HEK293 (cell line): ENCODE data around the gene TAF1A.

Experiments used
- CTCF ChIP-seq: fragments of 450-650 bp; formaldehyde crosslinking; IDR thresholded peaks from 2 replicates; pipeline ENCODE4 v1.5.1; 2016; ENCODE audit warnings: missing biosample characterization, missing genetic modification characterization
- REST ChIP-seq: fragments of 450-650 bp; formaldehyde crosslinking; IDR thresholded peaks from 2 replicates; pipeline ENCODE4 v1.5.1; 2016; ENCODE audit warnings: missing biosample characterization, missing genetic modification characterization
- ZBTB7A ChIP-seq: fragments of 450-650 bp; formaldehyde crosslinking; IDR thresholded peaks from 2 replicates; pipeline ENCODE4 v1.5.1; 2016; ENCODE audit warnings: low read depth, missing biosample characterization, missing genetic modification characterization
- ZNF132 ChIP-seq: fragments of 450-650 bp; formaldehyde crosslinking; IDR thresholded peaks from 2 replicates; pipeline ENCODE4 v1.5.1; 2017; ENCODE audit warnings: missing biosample characterization, missing genetic modification characterization, borderline replicate concordance
- ZNF335 ChIP-seq: fragments of 450-650 bp; formaldehyde crosslinking; conservative IDR thresholded peaks from 2 replicates; pipeline ENCODE4 v1.5.1; 2016; ENCODE audit warnings: missing biosample characterization, missing genetic modification characterization
- ZNF449 ChIP-seq: fragments of 450-650 bp; formaldehyde crosslinking; IDR thresholded peaks from 2 replicates; pipeline ENCODE4 v1.5.1; 2017; ENCODE audit warnings: missing biosample characterization, mild to moderate bottlenecking, missing genetic modification characterization, moderate library complexity
- ZNF558 ChIP-seq: fragments of 450-650 bp; formaldehyde crosslinking; IDR thresholded peaks from 2 replicates; pipeline ENCODE4 v1.5.1; 2016; ENCODE audit warnings: missing biosample characterization, missing genetic modification characterization
- ZNF785 ChIP-seq: fragments of 450-650 bp; formaldehyde crosslinking; IDR thresholded peaks from 2 replicates; pipeline ENCODE4 v1.5.1; 2016; ENCODE audit warnings: missing biosample characterization, missing genetic modification characterization
- ZSCAN30 ChIP-seq: fragments of 450-650 bp; IDR thresholded peaks from 2 replicates; pipeline ENCODE4 v1.5.1; 2018; ENCODE audit warnings: missing biosample characterization, mild to moderate bottlenecking, missing genetic modification characterization, moderate library complexity
- TF ChIP-seq, protein P1 (sequence below): fragments of 450-650 bp; formaldehyde crosslinking; IDR thresholded peaks from 2 replicates; pipeline ENCODE4 v1.5.1; 2016; ENCODE audit warnings: missing biosample characterization, missing genetic modification characterization
- TF ChIP-seq, protein P2 (sequence below): fragments of 450-650 bp; formaldehyde crosslinking; IDR thresholded peaks from 2 replicates; pipeline ENCODE4 v1.5.1; 2016; ENCODE audit warnings: missing biosample characterization, missing genetic modification characterization
- TF ChIP-seq, protein P3 (sequence below): fragments of 450-650 bp; IDR thresholded peaks from 2 replicates; pipeline ENCODE4 v1.5.1; 2018; ENCODE audit warnings: missing biosample characterization, missing genetic modification characterization

DNA sequence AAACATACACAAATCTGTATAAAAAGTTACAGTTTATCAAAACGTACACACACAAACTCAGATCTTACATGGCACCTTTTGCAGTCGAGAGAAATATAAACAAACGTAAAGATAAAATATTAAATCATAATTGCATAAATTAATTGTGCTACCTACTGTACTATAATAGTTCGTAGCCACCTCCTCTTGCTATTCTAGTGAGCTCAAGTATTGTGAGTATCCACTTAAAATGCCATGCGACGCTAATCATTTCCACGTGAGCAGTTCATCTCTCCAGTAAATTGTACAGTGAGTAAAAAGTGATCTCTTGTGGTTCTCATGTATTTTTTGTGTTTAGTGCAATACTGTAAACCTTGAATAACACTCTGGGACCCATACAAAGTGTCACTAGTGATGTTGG is 34.5 kb upstream of the TAF1A start:
- TF ChIP-seq CTCF (tag by site-specific recombination) (no peak), ZNF558 (tag by site-specific recombination) (no peak), ZSCAN30 (tag by site-specific recombination) (no peak), ZNF449 (tag by site-specific recombination) (no peak), ZNF132 (tag by site-specific recombination) (no peak), ZNF335 (tag by site-specific recombination) (no peak), ZNF785 (tag by site-specific recombination) (no peak), REST (tag by site-specific recombination) (no peak), ZBTB7A (tag by site-specific recombination) (no peak)
- TF ChIP-seq, protein P1, sequence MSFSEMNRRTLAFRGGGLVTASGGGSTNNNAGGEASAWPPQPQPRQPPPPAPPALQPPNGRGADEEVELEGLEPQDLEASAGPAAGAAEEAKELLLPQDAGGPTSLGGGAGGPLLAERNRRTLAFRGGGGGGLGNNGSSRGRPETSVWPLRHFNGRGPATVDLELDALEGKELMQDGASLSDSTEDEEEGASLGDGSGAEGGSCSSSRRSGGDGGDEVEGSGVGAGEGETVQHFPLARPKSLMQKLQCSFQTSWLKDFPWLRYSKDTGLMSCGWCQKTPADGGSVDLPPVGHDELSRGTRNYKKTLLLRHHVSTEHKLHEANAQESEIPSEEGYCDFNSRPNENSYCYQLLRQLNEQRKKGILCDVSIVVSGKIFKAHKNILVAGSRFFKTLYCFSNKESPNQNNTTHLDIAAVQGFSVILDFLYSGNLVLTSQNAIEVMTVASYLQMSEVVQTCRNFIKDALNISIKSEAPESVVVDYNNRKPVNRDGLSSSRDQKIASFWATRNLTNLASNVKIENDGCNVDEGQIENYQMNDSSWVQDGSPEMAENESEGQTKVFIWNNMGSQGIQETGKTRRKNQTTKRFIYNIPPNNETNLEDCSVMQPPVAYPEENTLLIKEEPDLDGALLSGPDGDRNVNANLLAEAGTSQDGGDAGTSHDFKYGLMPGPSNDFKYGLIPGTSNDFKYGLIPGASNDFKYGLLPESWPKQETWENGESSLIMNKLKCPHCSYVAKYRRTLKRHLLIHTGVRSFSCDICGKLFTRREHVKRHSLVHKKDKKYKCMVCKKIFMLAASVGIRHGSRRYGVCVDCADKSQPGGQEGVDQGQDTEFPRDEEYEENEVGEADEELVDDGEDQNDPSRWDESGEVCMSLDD (tag by site-specific recombination), result no peak
- TF ChIP-seq, protein P2, sequence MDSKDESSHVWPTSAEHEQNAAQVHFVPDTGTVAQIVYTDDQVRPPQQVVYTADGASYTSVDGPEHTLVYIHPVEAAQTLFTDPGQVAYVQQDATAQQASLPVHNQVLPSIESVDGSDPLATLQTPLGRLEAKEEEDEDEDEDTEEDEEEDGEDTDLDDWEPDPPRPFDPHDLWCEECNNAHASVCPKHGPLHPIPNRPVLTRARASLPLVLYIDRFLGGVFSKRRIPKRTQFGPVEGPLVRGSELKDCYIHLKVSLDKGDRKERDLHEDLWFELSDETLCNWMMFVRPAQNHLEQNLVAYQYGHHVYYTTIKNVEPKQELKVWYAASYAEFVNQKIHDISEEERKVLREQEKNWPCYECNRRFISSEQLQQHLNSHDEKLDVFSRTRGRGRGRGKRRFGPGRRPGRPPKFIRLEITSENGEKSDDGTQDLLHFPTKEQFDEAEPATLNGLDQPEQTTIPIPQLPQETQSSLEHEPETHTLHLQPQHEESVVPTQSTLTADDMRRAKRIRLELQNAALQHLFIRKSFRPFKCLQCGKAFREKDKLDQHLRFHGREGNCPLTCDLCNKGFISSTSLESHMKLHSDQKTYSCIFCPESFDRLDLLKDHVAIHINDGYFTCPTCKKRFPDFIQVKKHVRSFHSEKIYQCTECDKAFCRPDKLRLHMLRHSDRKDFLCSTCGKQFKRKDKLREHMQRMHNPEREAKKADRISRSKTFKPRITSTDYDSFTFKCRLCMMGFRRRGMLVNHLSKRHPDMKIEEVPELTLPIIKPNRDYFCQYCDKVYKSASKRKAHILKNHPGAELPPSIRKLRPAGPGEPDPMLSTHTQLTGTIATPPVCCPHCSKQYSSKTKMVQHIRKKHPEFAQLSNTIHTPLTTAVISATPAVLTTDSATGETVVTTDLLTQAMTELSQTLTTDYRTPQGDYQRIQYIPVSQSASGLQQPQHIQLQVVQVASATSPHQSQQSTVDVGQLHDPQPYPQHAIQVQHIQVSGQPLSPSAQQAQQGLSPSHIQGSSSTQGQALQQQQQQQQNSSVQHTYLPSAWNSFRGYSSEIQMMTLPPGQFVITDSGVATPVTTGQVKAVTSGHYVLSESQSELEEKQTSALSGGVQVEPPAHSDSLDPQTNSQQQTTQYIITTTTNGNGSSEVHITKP, result no peak
- TF ChIP-seq, protein P3, sequence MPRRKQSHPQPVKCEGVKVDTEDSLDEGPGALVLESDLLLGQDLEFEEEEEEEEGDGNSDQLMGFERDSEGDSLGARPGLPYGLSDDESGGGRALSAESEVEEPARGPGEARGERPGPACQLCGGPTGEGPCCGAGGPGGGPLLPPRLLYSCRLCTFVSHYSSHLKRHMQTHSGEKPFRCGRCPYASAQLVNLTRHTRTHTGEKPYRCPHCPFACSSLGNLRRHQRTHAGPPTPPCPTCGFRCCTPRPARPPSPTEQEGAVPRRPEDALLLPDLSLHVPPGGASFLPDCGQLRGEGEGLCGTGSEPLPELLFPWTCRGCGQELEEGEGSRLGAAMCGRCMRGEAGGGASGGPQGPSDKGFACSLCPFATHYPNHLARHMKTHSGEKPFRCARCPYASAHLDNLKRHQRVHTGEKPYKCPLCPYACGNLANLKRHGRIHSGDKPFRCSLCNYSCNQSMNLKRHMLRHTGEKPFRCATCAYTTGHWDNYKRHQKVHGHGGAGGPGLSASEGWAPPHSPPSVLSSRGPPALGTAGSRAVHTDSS (tag by site-specific recombination), result no peak
